Natural killer cell (primary cell): ENCODE data around the gene MAB21L3. TPM values are rescaled to one million over a fixed set of nuclear protein-coding genes. Genes with fewer than 3 reads are reported as not detected.

Experiments used
- ATAC-seq, 3 donors: fragments of 150-1000 bp in 2 of 3; fragments of 200-7000 bp in 1 of 3; cut with Tn5 transposase; 1 replicate in 1 of 3; 2 replicates in 2 of 3; pipeline ENCODE4 v1.10.0; 2021; ENCODE audit warnings: mild to moderate bottlenecking in 2 of 3, moderate library complexity in 2 of 3
- DNase-seq, 2 donors: peaks; one replicate each; pipeline versions ENCODE4 v3.0.0 to v3.0.0-alpha.2; 2013 to 2021; ENCODE audit warnings: mixed read lengths in 1 of 2
- H3K27ac ChIP-seq: one replicate; pipeline ENCODE4 v1.5.1; 2013; ENCODE audit warnings: mild to moderate bottlenecking, low read length
- H3K27me3 ChIP-seq: one replicate; pipeline ENCODE4 v1.6.1; 2013; ENCODE audit warnings: low read length; ENCODE audit not compliant: control insufficient read depth, insufficient read depth
- H3K36me3 ChIP-seq: one replicate; pipeline ENCODE4 v1.6.1; 2013; ENCODE audit warnings: low read length; ENCODE audit not compliant: control insufficient read depth, insufficient read depth
- H3K4me1 ChIP-seq: one replicate; pipeline ENCODE4 v1.6.1; 2013; ENCODE audit warnings: low read length; ENCODE audit not compliant: control insufficient read depth, insufficient read depth
- H3K4me3 ChIP-seq: one replicate; pipeline ENCODE4 v1.5.1; 2013; ENCODE audit warnings: low read length
- H3K9me3 ChIP-seq: one replicate; pipeline ENCODE4 v1.6.1; 2013; ENCODE audit warnings: low read length; ENCODE audit not compliant: control insufficient read depth, insufficient read depth
- H3K27ac Mint-ChIP-seq, 2 donors: one replicate each; pipeline ENCODE4 v1.8.0; 2022; ENCODE audit warnings: mild to moderate bottlenecking in 2 of 2, mixed read lengths in 2 of 2, moderate library complexity in 1 of 2
- H3K27me3 Mint-ChIP-seq, 2 donors: one replicate each; pipeline ENCODE4 v1.8.0; 2022; ENCODE audit warnings: low read depth in 2 of 2, mixed read lengths in 2 of 2
- H3K36me3 Mint-ChIP-seq: one replicate; pipeline ENCODE4 v1.8.0; 2022; ENCODE audit warnings: mixed read lengths
- H3K4me1 Mint-ChIP-seq, 2 donors: one replicate each; pipeline ENCODE4 v1.8.0; 2022; ENCODE audit warnings: mixed read lengths in 2 of 2
- H3K4me3 Mint-ChIP-seq: one replicate; pipeline ENCODE4 v1.8.0; 2022; ENCODE audit warnings: mild to moderate bottlenecking, moderate library complexity, mixed read lengths
- H3K9me3 Mint-ChIP-seq, 2 donors: one replicate each; pipeline ENCODE4 v1.8.0; 2022; ENCODE audit warnings: mixed read lengths in 2 of 2
- WGBS: methylation state at CpG from one replicate; pipeline ENCODE4 v1.1.7; 2013; ENCODE audit warnings: missing lambda C conversion rate; ENCODE audit not compliant: insufficient coverage; 5-methylcytosine and 5-hydroxymethylcytosine counted together
- intact Hi-C: fragments of 100-400 bp; cut with micrococcal nuclease; formaldehyde crosslinking; loops from one replicate; pipeline ENCODE4 v1.14.2; 2022
- total RNA-seq, 4 donors: library from RNA; stranded (reverse); fragments of 120-200 nt in 1 of 4; gene quantifications; one replicate each; pipeline versions ENCODE4 v1.2.3 to v1.2.4, GENCODE V29; 2013 to 2022
- TF ChIP-seq, protein P1 (sequence below): fragments of 200-600 bp; IDR thresholded peaks from one replicate; pipeline ENCODE4 v1.8.0; 2022; ENCODE audit warnings: antibody characterized with exemption

MAB21L3 gene
- not detected for total RNA-seq
- total RNA-seq (2013), result not detected

DNA sequence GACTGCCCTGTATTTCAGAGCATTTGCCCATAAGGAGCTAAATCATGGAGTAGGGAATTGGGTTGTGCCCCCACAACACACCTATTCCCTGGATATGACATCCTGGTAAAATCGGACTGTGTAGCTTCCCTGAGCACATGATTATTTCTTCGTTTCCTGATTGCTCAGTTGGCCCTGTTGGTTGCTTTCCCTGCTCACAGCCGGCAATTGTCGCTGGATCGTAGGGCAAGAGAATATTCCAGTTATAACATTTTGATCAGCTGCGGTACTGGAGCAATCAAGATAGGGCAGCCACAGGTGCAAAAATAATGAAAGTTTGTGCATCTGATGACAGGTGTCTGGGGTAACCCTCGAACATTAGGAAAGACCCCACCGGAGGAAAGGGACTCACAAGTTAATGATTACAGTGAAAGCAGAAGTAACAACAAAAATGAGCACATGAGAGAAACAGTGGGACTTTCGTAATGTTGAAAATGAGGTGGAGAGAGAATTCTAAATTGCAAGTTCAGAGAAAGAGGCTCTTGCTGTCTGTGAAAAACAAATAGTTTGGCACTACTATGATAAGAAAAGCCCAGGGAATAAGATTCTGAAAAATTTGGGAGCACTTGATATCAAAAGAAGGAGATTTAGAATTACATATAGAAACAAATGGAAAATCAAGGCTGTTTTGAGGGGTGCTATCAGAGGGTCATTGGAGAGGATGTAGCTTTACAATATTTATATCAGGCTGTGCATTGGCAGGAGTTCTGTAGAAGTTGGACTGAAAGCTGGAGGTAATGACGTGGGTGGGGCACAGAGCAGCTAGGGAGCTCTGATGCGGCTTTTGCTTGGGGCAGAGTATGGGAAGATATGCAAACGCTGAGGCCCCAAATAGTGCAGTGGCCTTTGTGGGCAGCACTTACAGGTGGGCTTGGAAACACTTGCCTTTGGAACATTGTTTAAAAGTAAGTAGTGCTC is at the start of gene MAB21L3:
MAB21L3 (plus strand) TSS at position 833 of the 957 bp plus-strand sequence. CDS start 1,217 bp downstream, outside the sequence.
- Histone ChIP-seq H3K36me3 (no peaks in the 10 kb centered on the region), H3K27me3 (no peaks in the 10 kb centered on the region), H3K9me3 (no peaks in the 10 kb centered on the region), H3K4me1 (no peaks in the 10 kb centered on the region), H3K4me3 (no peak within 1 kb of the TSS), H3K27ac (no peak within 1 kb of the TSS)
- 70% methylated on average over 12 of the region's 12 CpGs for WGBS
- DNase-seq (no peak), ATAC-seq (no peak)
- no peaks in the 10 kb centered on the region for H3K36me3 Mint-ChIP-seq
- TF ChIP-seq, protein P1, sequence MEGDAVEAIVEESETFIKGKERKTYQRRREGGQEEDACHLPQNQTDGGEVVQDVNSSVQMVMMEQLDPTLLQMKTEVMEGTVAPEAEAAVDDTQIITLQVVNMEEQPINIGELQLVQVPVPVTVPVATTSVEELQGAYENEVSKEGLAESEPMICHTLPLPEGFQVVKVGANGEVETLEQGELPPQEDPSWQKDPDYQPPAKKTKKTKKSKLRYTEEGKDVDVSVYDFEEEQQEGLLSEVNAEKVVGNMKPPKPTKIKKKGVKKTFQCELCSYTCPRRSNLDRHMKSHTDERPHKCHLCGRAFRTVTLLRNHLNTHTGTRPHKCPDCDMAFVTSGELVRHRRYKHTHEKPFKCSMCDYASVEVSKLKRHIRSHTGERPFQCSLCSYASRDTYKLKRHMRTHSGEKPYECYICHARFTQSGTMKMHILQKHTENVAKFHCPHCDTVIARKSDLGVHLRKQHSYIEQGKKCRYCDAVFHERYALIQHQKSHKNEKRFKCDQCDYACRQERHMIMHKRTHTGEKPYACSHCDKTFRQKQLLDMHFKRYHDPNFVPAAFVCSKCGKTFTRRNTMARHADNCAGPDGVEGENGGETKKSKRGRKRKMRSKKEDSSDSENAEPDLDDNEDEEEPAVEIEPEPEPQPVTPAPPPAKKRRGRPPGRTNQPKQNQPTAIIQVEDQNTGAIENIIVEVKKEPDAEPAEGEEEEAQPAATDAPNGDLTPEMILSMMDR, result no peak
- no peak within 1 kb of the TSS for H3K4me3 Mint-ChIP-seq
- no peaks in the 10 kb centered on the region for H3K4me1 Mint-ChIP-seq
- intact Hi-C loops, result no loop called here
- H3K9me3 Mint-ChIP-seq, result no peaks in the 10 kb centered on the region
- peaks cover 16 to 46% of the 10 kb centered on the region in 2 donors for H3K27me3 Mint-ChIP-seq
- H3K27ac Mint-ChIP-seq, result no peak within 1 kb of the TSS

DNA sequence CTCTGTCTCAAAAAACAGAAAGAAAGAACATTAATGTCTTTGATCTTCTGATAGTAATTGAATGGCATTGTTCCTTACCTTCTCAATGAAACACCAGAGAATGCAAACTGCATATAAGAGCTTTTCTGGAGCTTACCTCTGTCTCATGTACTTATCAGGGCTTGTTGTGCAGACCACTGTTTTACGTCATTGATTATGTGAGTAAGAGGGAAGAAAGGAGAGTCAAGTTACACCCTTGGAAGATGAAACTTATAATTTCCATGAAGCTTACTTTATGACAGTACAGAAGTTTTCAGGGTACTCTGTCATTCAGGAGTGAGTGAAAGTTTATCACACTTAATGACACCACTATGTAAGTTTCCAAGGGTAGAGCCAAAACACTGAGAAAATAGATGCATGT is 49.0 kb upstream of the MAB21L3 start:
- no peak overlapping the region for H3K4me3 Mint-ChIP-seq
- no peaks in the 10 kb centered on the region for H3K9me3 ChIP-seq
- H3K9me3 Mint-ChIP-seq, result peaks cover 4 to 5% of the 10 kb centered on the region in 2 donors
- H3K27ac ChIP-seq, result no peak overlapping the region
- intact Hi-C loops, result no loop called here
- no peak overlapping the region for H3K27ac Mint-ChIP-seq
- H3K27me3 Mint-ChIP-seq, result no peaks in the 10 kb centered on the region
- peaks cover 16% of the 10 kb centered on the region for H3K36me3 Mint-ChIP-seq
- TF ChIP-seq, protein P1, result no peak
- H3K4me1 Mint-ChIP-seq, result no peaks in the 10 kb centered on the region
- H3K27me3 ChIP-seq, result no peaks in the 10 kb centered on the region
- H3K4me1 ChIP-seq, result no peaks in the 10 kb centered on the region
- H3K36me3 ChIP-seq, result peaks cover 11% of the 10 kb centered on the region
- no CpG with 5 or more reads among the region's 1 CpG for WGBS
- no peak for ATAC-seq
- no peak for DNase-seq
- H3K4me3 ChIP-seq, result no peak overlapping the region

DNA sequence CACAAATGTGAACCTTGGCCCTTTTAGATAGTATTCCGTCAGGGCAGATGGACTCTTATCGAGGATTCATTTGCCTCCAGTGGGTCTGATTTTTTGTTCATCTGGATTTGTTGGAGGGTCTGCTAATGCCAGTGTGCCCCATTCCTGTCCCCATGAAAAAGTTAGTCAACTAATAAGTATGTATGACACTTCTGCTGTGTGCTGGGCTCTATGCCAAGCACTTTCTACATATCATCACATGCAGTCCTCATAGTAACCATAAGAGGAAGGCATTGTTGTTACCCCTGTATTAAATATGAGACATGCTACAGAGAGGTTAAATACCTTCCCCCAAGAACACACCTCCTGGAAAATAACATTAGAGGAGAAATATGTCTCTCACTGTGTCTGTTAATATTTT is 46.6 kb upstream of the MAB21L3 start:
- H3K36me3 Mint-ChIP-seq, result peaks cover 26% of the 10 kb centered on the region
- Histone ChIP-seq H3K4me3 (no peak overlapping the region), H3K4me1 (no peaks in the 10 kb centered on the region), H3K27me3 (no peaks in the 10 kb centered on the region), H3K9me3 (no peaks in the 10 kb centered on the region), H3K36me3 (peaks cover 15% of the 10 kb centered on the region), H3K27ac (no peak overlapping the region)
- DNase-seq, result no peak
- intact Hi-C loops, result no loop called here
- WGBS, result 98% methylated on average over 2 of the region's 2 CpGs
- H3K4me1 Mint-ChIP-seq, result no peaks in the 10 kb centered on the region
- H3K27ac Mint-ChIP-seq, result no peak overlapping the region
- TF ChIP-seq, protein P1, result no peak
- no peaks in the 10 kb centered on the region for H3K27me3 Mint-ChIP-seq
- no peak for ATAC-seq
- no peaks in the 10 kb centered on the region for H3K9me3 Mint-ChIP-seq
- H3K4me3 Mint-ChIP-seq, result no peak overlapping the region
